A549 treated with ZK216348 at 1 μM for 4 hours (cell line): ENCODE data around the gene MAGEB5. TPM values are rescaled to one million over a fixed set of nuclear protein-coding genes. Genes with fewer than 3 reads are reported as not detected.

ENCODE experiments used
- total RNA-seq: library from RNA; stranded (reverse); fragments of 200-300 nt; extraction: Qiagen RNA extraction; gene quantifications from 5 replicates; pipeline ENCODE4 v1.2.3, GENCODE V29; 2022; ENCODE audit warnings: low read depth

MAGEB5 gene
- not detected in 5 replicates for total RNA-seq

GRCh38 chrX:26215869-26216268 lies at the start of gene MAGEB5:
Gene MAGEB5, plus strand, starts transcription at chrX:26216169. Its CDS starts 1,133 bp downstream, at chrX:26217302.

GRCh38 chrX:26192204-26192603 lies 23.8 kb upstream of the MAGEB5 start, which contains the start of gene MAGEB6:
Gene MAGEB6, plus strand, starts transcription at chrX:26192440. Its CDS starts 1,407 bp downstream, at chrX:26193847.

Other genes starting within 250 kb of the MAGEB5 start
- gene MAGEB18, start 77.8 kb upstream of the MAGEB5 start, total RNA-seq = not detected in 5 replicates
- not detected in 5 replicates for gene MAGEB6B, start 55.6 kb upstream of the MAGEB5 start, total RNA-seq
- 0.12 TPM in 1 of 5 replicates, not detected in the others for gene MAGEB6, start 23.7 kb upstream of the MAGEB5 start, total RNA-seq